Psoas muscle (tissue), 8 donors: ENCODE measurements around the gene ARL16. TPM values are rescaled to one million over a fixed set of nuclear protein-coding genes. Genes with fewer than 3 reads are reported as not detected.

Source experiments
- ATAC-seq, 4 donors: fragments of 200-7000 bp; cut with Tn5 transposase; one replicate each; pipeline ENCODE4 v1.9.1; 2020; ENCODE audit warnings: moderate library complexity in 3 of 4, mild to moderate bottlenecking in 2 of 4
- DNase-seq, 2 donors: peaks; one replicate each; pipeline ENCODE4 v3.0.0-alpha.2; 2020
- H3K27ac ChIP-seq: fragments of 200-600 bp; one replicate; pipeline ENCODE4 v1.8.0; 2022
- H3K27me3 ChIP-seq, 3 donors: fragments of 200-600 bp in 1 of 3; one replicate each; pipeline versions ENCODE4 v1.6.1 to v1.8.0; 2013 to 2022; ENCODE audit warnings: low read length in 2 of 3, mild to moderate bottlenecking in 2 of 3, moderate library complexity in 1 of 3; ENCODE audit not compliant: insufficient read depth in 3 of 3
- H3K36me3 ChIP-seq, 2 donors: fragments of 200-600 bp in 1 of 2; one replicate each; pipeline versions ENCODE4 v1.6.1 to v1.8.0; 2013 to 2022; ENCODE audit warnings: low read depth in 1 of 2, mild to moderate bottlenecking in 1 of 2, moderate library complexity in 1 of 2; ENCODE audit not compliant: insufficient read depth in 1 of 2
- H3K4me1 ChIP-seq: fragments of 200-600 bp; one replicate; pipeline ENCODE4 v1.8.0; 2022
- H3K4me3 ChIP-seq: fragments of 200-600 bp; one replicate; pipeline ENCODE4 v1.8.0; 2022; ENCODE audit warnings: mild to moderate bottlenecking
- H3K9me3 ChIP-seq: fragments of 200-600 bp; one replicate; pipeline ENCODE4 v1.8.0; 2022
- WGBS, 3 donors: extraction: QIAGEN DNeasy Blood & Tissue Kit; methylation state at CpG; one replicate each; pipeline versions ENCODE4 v1.1.6 to v1.1.7; 2013; 5-methylcytosine and 5-hydroxymethylcytosine counted together
- intact Hi-C, 2 donors: fragments of 100-400 bp; cut with DNase I; formaldehyde crosslinking; loops; one replicate each; pipeline versions ENCODE4 v1.11.0 to v1.14.2; 2022
- polyA plus RNA-seq, 3 donors: library from polyadenylated mRNA; stranded (reverse); fragments of 200-250 nt; gene quantifications; one replicate each; pipeline ENCODE4 v1.2.3, GENCODE V29; 2013
- total RNA-seq, 4 donors: library from RNA; stranded (reverse); fragmentation: NEBNext Ultra II Directional in 2 of 4; extraction: Animal tissue kit (Norgen Biotek cat#: 25700) in 2 of 4; gene quantifications; one replicate each; pipeline versions ENCODE4 v1.2.1 to v1.2.4, GENCODE V29; 2021 to 2023
- TF ChIP-seq, protein P1 (sequence below): fragments of 200-600 bp; IDR thresholded peaks from one replicate; pipeline ENCODE4 v1.8.0; 2022; ENCODE audit warnings: antibody characterized with exemption
- donor health status: healthy with polysubstance abuse.
- donor health status: DM: no; HTN: no; CAD: no; lungs with moderate emphysema.
- donor health status: Bipolar disorder and iron deficiency.
- donor health status: healthy.
- donor health status: DM: yes; HTN: yes; CAD: no.
- donor health status: DM: no; HTN: no; CAD: no.
- donor health status: DM: no; HTN: no; CAD: no.
- donor health status: DM: yes; HTN: yes; CAD: no.

ARL16 gene
- total and polyA plus RNA-seq, 7 donors, result 7.8 to 29.3 (median 15.6) TPM

GRCh38 chr17:81715107-81715871 is 31.7 kb upstream of the ARL16 start:
- no peak overlapping the region for H3K27ac ChIP-seq
- intact Hi-C loops, result no loop called here
- 87 to 91% (median 89%) methylated on average over 30 to 32 of the region's 32 CpGs for WGBS, 3 donors
- no peak overlapping the region for H3K4me3 ChIP-seq
- H3K36me3 ChIP-seq, result no peaks in the 10 kb centered on the region
- TF ChIP-seq, protein P1, sequence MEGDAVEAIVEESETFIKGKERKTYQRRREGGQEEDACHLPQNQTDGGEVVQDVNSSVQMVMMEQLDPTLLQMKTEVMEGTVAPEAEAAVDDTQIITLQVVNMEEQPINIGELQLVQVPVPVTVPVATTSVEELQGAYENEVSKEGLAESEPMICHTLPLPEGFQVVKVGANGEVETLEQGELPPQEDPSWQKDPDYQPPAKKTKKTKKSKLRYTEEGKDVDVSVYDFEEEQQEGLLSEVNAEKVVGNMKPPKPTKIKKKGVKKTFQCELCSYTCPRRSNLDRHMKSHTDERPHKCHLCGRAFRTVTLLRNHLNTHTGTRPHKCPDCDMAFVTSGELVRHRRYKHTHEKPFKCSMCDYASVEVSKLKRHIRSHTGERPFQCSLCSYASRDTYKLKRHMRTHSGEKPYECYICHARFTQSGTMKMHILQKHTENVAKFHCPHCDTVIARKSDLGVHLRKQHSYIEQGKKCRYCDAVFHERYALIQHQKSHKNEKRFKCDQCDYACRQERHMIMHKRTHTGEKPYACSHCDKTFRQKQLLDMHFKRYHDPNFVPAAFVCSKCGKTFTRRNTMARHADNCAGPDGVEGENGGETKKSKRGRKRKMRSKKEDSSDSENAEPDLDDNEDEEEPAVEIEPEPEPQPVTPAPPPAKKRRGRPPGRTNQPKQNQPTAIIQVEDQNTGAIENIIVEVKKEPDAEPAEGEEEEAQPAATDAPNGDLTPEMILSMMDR, result no peak
- no peaks in the 10 kb centered on the region for H3K9me3 ChIP-seq
- H3K4me1 ChIP-seq, result peaks cover 24% of the 10 kb centered on the region
- H3K27me3 ChIP-seq, result no peaks in the 10 kb centered on the region
- DNase-seq (peak in 1 of 2 donors; percentile 39), ATAC-seq (no peak)

DNA sequence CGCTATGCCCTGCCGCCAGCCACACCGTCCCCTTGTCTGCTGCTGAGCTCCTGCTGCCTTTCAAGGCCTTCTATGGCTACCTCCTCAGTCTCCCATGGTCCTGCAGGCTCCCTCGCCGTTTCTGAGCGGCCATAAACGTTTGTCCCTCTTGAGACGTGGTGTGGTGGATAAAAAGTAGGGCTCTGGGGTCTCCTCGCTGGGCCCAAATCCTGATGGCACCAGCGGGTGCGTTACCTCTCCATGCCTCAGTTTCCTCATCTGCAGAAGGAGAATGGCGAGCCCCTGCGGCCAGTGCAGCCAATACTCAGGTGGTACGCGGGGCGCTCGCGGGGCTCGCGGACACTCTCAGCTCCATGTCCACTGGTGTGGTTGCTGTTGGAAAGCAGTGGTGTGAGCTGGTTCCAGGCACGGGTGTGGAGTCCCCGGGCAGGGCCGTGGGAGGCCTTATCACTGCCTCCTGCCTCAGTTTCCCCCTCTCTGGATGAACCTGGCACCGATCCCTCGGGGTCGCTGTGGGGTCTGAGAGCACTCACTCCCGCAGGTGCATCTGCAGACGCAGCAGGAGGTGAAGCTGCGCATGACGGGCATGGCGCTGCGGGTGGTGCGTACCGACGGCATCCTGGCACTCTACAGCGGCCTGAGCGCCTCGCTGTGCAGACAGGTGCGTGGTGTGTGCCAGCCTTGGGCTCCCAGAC is 31.0 kb upstream of the ARL16 start:
- Histone ChIP-seq H3K27ac (no peak overlapping the region), H3K4me3 (no peak overlapping the region), H3K27me3 (no peaks in the 10 kb centered on the region), H3K9me3 (no peaks in the 10 kb centered on the region), H3K4me1 (peaks cover 26% of the 10 kb centered on the region), H3K36me3 (no peaks in the 10 kb centered on the region)
- 93 to 94% (median 94%) methylated on average over 39 of the region's 39 CpGs for WGBS, 3 donors
- peak in 1 of 2 donors; percentile 38 for DNase-seq
- intact Hi-C loops, result no loop called here
- TF ChIP-seq, protein P1, result no peak
- no peak for ATAC-seq

DNA sequence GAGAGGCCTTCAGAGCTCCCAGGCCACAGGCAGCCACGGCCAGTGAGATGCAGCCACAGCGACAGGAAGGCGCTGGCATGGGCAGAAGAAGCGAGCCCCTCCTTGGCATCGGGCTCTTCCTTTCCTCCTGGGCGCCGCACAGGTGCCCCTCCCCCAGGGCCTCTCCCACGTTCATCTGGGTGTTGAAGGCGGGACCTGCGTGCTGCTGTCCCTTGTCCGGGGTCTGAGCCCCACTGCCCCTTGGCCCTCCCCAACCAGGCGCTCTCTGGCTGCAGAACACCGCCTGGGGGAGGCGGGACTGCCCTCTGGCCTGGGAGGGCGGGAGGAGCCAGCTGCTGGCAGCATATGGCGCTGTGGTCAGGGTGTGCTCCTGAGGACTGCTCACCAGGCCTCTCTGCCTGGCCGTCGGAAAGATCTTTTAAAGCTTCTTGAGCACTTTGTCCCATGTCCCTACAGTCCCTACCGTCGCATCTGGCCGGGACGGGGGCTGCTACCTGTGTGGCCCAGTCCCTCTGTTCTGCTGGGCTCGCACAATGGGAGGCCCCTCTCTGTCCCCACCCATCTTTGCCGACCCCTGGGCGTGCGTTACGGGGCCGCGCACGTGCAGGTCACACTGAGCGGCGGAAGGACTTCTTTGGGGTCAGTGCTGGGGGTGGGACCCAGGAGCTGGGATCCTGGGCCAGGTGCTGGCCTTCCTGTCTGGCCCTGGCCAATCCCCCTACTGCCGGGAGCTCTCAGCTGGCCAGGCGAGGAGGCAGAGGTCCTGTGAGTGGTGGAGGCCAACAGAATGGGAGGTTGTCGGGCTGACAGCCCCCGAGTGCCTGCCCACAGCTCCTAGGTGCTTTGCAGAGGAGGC is 30.2 kb upstream of the ARL16 start:
- TF ChIP-seq, protein P1, result no peak
- intact Hi-C loops, result no loop called here
- no peaks in the 10 kb centered on the region for H3K27me3 ChIP-seq
- no peaks in the 10 kb centered on the region for H3K9me3 ChIP-seq
- H3K4me1 ChIP-seq, result peaks cover 26% of the 10 kb centered on the region
- 71 to 73% (median 73%) methylated on average over 34 to 36 of the region's 36 CpGs for WGBS, 3 donors
- peak overlapping the region; percentile 73 for H3K4me3 ChIP-seq
- H3K27ac ChIP-seq, result no peak overlapping the region
- ATAC-seq (no peak), DNase-seq (peak in 1 of 2 donors; percentile 18)
- no peaks in the 10 kb centered on the region for H3K36me3 ChIP-seq

DNA sequence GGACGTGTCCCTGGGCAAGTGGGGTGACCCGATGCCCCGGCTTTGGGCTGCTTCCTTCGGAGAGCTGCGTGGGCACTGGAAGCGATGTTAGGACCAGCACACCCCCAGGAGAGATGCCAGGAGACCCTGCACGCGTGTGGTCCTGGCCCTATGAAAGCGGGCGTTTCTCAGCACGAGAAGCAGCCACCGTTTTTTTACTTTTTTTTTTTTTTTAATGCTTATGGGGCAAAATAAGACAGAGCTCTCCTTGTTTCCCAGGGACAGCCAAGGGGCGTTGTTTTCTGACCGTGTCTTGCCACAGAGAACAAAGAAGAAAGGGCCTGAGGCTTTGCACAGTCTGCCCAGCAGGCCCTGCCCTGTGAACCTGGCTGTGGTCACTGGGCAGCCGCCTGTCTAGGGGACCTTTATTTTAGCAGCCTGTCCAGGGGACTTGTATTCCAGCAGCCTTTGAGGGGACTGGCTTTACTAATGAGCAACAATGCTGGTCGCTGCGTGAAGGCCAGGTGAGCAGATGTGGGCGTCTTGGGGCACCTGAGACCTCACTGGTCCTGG is 29.5 kb upstream of the ARL16 start:
- ATAC-seq (no peak), DNase-seq (peak in 1 of 2 donors; percentile 9)
- intact Hi-C loops, result no loop called here
- Histone ChIP-seq H3K27me3 (no peaks in the 10 kb centered on the region), H3K9me3 (no peaks in the 10 kb centered on the region), H3K36me3 (peaks cover 0 to 3% of the 10 kb centered on the region in 2 donors), H3K4me3 (peak overlapping the region; percentile 73), H3K27ac (no peak overlapping the region), H3K4me1 (peaks cover 26% of the 10 kb centered on the region)
- TF ChIP-seq, protein P1, result no peak
- 31 to 45% (median 39%) methylated on average over 18 of the region's 18 CpGs for WGBS, 3 donors
